Liver (tissue), 9 donors: Measurements from ENCODE around the gene NBAS. TPM values are rescaled to one million over a fixed set of nuclear protein-coding genes. Genes with fewer than 3 reads are reported as not detected.

ENCODE experiments used
- DNase-seq: peaks from one replicate; pipeline ENCODE4 v3.0.0-alpha.2; 2017; ENCODE audit warnings: low spot score
- H3K27ac ChIP-seq, 2 donors: one replicate each; pipeline ENCODE4 v1.7.0; 2013; ENCODE audit warnings: inconsistent platforms in 2 of 2, low read length in 2 of 2, control low read depth in 1 of 2, low read depth in 1 of 2, mild to moderate bottlenecking in 1 of 2
- H3K27me3 ChIP-seq, 4 donors: one replicate each; pipeline versions ENCODE4 v1.6.1 to v1.7.0; 2013; ENCODE audit warnings: low read length in 3 of 4, inconsistent platforms in 1 of 4, mild to moderate bottlenecking in 1 of 4, moderate library complexity in 1 of 4; ENCODE audit not compliant: control insufficient read depth in 4 of 4, insufficient read depth in 4 of 4
- H3K36me3 ChIP-seq, 4 donors: one replicate each; pipeline versions ENCODE4 v1.6.1 to v1.7.0; 2013; ENCODE audit warnings: low read length in 3 of 4, mild to moderate bottlenecking in 3 of 4, low read depth in 1 of 4, moderate library complexity in 1 of 4; ENCODE audit not compliant: control insufficient read depth in 4 of 4, insufficient read depth in 3 of 4
- H3K4me1 ChIP-seq, 4 donors: one replicate each; pipeline versions ENCODE4 v1.6.1 to v1.7.0; 2013; ENCODE audit warnings: low read length in 3 of 4, mild to moderate bottlenecking in 3 of 4, moderate library complexity in 1 of 4; ENCODE audit not compliant: control insufficient read depth in 4 of 4, insufficient read depth in 4 of 4
- H3K4me3 ChIP-seq, 3 donors: one replicate each; pipeline versions ENCODE4 v1.6.1 to v1.7.0; 2013; ENCODE audit warnings: low read length in 3 of 3, control low read depth in 1 of 3, low read depth in 1 of 3, mild to moderate bottlenecking in 1 of 3
- H3K9ac ChIP-seq, 2 donors: one replicate each; pipeline ENCODE4 v1.7.0; 2013; ENCODE audit warnings: low read length in 2 of 2, mild to moderate bottlenecking in 2 of 2, moderate library complexity in 2 of 2, control low read depth in 1 of 2, low read depth in 1 of 2
- H3K9me3 ChIP-seq, 4 donors: one replicate each; pipeline versions ENCODE4 v1.6.1 to v1.7.0; 2013; ENCODE audit warnings: low read length in 3 of 4; ENCODE audit not compliant: control insufficient read depth in 4 of 4
- EGR1 ChIP-seq, 2 donors: IDR thresholded peaks; 2 replicates each; pipeline ENCODE4 v1.6.1; 2016 to 2018; ENCODE audit warnings: antibody characterized with exemption in 2 of 2, low read depth in 2 of 2
- FOXA2 ChIP-seq: IDR thresholded peaks from 2 replicates; pipeline ENCODE4 v1.6.1; 2016; ENCODE audit warnings: antibody characterized with exemption
- GABPA ChIP-seq, 2 donors: IDR thresholded peaks in 1 of 2; conservative IDR thresholded peaks in 1 of 2; 2 replicates each; pipeline ENCODE4 v1.6.1; 2016; ENCODE audit warnings: antibody characterized with exemption in 2 of 2, mild to moderate bottlenecking in 1 of 2, moderate library complexity in 1 of 2
- HNF4A ChIP-seq, 2 donors: conservative IDR thresholded peaks; 2 replicates each; pipeline ENCODE4 v1.6.1; 2016; ENCODE audit warnings: antibody characterized with exemption in 2 of 2, mild to moderate bottlenecking in 2 of 2
- HNF4G ChIP-seq: IDR thresholded peaks from 2 replicates; pipeline ENCODE4 v1.6.1; 2016; ENCODE audit warnings: antibody characterized with exemption
- JUND ChIP-seq, 2 donors: IDR thresholded peaks; 2 replicates each; pipeline ENCODE4 v1.6.1; 2016; ENCODE audit warnings: antibody characterized with exemption in 2 of 2
- NR2F2 ChIP-seq: IDR thresholded peaks from 2 replicates; pipeline ENCODE4 v1.6.1; 2016; ENCODE audit warnings: antibody characterized with exemption
- RAD21 ChIP-seq, 2 donors: IDR thresholded peaks; 2 replicates each; pipeline ENCODE4 v1.6.1; 2016; ENCODE audit warnings: antibody characterized with exemption in 2 of 2, mild to moderate bottlenecking in 2 of 2
- RXRA ChIP-seq, 2 donors: IDR thresholded peaks; 2 replicates each; pipeline ENCODE4 v1.6.1; 2017 to 2018; ENCODE audit warnings: antibody characterized with exemption in 2 of 2, mild to moderate bottlenecking in 1 of 2
- SP1 ChIP-seq: IDR thresholded peaks from 2 replicates; pipeline ENCODE4 v1.6.1; 2018; ENCODE audit warnings: antibody characterized with exemption, mild to moderate bottlenecking
- TAF1 ChIP-seq: conservative IDR thresholded peaks from 2 replicates; pipeline ENCODE4 v1.6.1; 2016; ENCODE audit warnings: antibody characterized with exemption, mild to moderate bottlenecking
- WGBS: extraction: QIAGEN DNeasy Blood & Tissue Kit; methylation state at CpG from one replicate; pipeline ENCODE4 v1.1.7; 2013; 5-methylcytosine and 5-hydroxymethylcytosine counted together
- polyA plus RNA-seq, 2 donors: library from polyadenylated mRNA; stranded (reverse) in 1 of 2; unstranded in 1 of 2; fragments of 200-250 nt in 1 of 2; fragments of >200 nt in 1 of 2; fragmentation: Nextera tagmentation in 1 of 2; extraction: Ambion mirVana in 1 of 2; gene quantifications; one replicate each; pipeline versions ENCODE4 v1.2.1 to v1.2.3, GENCODE V29; 2013 to 2015
- total RNA-seq, 2 donors: library from RNA; depleted of rRNA; stranded (reverse); fragments of >200 nt; gene quantifications; one replicate each; pipeline ENCODE4 v1.2.3, GENCODE V29; 2014
- TF ChIP-seq, protein P1 (sequence below): IDR thresholded peaks from 2 replicates; pipeline ENCODE4 v1.6.1; 2016; ENCODE audit warnings: antibody characterized with exemption, mild to moderate bottlenecking
- TF ChIP-seq, protein P2 (sequence below): IDR thresholded peaks from 2 replicates; pipeline ENCODE4 v1.6.1; 2016; ENCODE audit warnings: antibody characterized with exemption
- TF ChIP-seq, protein P3 (sequence below): fragments of 150-350 bp; IDR thresholded peaks from 2 replicates; pipeline ENCODE4 v1.5.1; 2017; ENCODE audit warnings: improper control_type of control experiment, low read depth, low read length; ENCODE audit not compliant: missing input control
- TF ChIP-seq, protein P4 (sequence below): IDR thresholded peaks from 2 replicates; pipeline ENCODE4 v1.6.1; 2016; ENCODE audit warnings: antibody characterized with exemption
- donor health status: healthy.
- donor health status: healthy.
- donor health status: healthy.
- donor health status: healthy.
- donor health status: healthy.

The NBAS gene
- total and polyA plus RNA-seq, 4 donors, result 10.5 to 40.0 (median 18.9) TPM

DNA sequence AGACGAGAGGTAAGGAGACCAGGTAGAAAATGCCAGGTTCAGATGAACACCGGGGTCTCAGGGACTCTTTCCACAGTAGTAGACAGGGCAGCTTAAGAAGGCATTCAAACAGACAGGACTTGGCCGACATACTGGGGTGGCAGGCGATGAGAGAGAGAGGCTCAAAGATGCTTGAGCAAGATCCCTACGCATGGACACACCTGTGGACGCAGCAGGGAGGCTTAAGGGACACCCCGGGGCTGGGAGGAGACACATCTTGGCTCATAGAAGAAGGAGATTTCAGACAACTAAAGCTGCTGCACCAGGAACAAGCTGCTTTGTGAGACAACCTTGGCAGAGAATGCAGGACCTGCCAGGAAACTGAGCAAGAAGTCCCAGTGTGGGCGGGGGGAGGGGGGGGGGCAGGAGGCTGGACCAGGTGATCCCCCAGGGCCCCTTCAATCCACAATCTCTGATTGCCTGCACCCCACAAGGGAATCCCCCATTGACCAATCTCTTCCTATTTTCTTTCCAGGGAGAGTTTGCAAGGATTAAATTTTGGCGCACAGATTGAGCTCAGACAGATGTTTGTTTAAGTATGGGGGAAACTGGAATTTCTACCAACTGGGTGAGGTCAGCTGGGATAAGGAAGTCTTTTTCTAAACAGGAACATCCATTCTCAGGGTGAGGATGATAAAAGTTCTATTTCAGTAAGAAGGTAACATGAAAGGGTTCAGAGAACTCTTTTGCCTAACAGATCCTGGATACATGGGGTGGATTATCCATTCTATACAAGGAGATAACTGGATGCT lies 400.7 kb downstream of the NBAS start (continued):
- TF ChIP-seq, protein P1, sequence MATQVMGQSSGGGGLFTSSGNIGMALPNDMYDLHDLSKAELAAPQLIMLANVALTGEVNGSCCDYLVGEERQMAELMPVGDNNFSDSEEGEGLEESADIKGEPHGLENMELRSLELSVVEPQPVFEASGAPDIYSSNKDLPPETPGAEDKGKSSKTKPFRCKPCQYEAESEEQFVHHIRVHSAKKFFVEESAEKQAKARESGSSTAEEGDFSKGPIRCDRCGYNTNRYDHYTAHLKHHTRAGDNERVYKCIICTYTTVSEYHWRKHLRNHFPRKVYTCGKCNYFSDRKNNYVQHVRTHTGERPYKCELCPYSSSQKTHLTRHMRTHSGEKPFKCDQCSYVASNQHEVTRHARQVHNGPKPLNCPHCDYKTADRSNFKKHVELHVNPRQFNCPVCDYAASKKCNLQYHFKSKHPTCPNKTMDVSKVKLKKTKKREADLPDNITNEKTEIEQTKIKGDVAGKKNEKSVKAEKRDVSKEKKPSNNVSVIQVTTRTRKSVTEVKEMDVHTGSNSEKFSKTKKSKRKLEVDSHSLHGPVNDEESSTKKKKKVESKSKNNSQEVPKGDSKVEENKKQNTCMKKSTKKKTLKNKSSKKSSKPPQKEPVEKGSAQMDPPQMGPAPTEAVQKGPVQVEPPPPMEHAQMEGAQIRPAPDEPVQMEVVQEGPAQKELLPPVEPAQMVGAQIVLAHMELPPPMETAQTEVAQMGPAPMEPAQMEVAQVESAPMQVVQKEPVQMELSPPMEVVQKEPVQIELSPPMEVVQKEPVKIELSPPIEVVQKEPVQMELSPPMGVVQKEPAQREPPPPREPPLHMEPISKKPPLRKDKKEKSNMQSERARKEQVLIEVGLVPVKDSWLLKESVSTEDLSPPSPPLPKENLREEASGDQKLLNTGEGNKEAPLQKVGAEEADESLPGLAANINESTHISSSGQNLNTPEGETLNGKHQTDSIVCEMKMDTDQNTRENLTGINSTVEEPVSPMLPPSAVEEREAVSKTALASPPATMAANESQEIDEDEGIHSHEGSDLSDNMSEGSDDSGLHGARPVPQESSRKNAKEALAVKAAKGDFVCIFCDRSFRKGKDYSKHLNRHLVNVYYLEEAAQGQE, result no peak
- TF ChIP-seq RXRA (IDR thresholded peaks at IDR 0.05), result no peak
- TF ChIP-seq, protein P2, sequence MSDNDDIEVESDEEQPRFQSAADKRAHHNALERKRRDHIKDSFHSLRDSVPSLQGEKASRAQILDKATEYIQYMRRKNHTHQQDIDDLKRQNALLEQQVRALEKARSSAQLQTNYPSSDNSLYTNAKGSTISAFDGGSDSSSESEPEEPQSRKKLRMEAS, result no peak

DNA sequence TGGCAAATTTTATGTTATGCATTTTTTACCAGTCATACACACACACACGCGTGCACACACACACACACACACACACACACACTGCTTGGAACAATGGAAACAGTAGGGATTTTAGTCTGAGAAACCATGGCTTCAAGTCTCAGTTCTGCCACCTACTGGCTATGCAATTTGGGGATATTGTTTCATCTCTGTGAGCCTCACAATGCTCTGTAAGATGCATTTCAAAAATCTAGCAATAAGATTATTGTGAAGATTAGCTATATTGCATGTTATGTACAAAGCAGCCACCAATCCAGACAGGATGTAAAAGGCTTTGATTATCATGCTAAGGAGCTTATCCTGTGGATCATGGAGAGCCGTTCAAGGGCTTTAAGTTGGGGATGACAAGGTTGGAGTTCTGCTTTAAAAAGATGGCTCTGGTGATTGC lies 401.4 kb downstream of the NBAS start:
- no peaks in the 10 kb centered on the region for H3K36me3 ChIP-seq
- no peak overlapping the region for H3K27ac ChIP-seq
- H3K4me1 ChIP-seq, result no peaks in the 10 kb centered on the region
- TF ChIP-seq JUND (IDR thresholded peaks at IDR 0.05) (no peak), RAD21 (IDR thresholded peaks at IDR 0.05) (peak; percentile 54 to 76)
- TF ChIP-seq, protein P3, sequence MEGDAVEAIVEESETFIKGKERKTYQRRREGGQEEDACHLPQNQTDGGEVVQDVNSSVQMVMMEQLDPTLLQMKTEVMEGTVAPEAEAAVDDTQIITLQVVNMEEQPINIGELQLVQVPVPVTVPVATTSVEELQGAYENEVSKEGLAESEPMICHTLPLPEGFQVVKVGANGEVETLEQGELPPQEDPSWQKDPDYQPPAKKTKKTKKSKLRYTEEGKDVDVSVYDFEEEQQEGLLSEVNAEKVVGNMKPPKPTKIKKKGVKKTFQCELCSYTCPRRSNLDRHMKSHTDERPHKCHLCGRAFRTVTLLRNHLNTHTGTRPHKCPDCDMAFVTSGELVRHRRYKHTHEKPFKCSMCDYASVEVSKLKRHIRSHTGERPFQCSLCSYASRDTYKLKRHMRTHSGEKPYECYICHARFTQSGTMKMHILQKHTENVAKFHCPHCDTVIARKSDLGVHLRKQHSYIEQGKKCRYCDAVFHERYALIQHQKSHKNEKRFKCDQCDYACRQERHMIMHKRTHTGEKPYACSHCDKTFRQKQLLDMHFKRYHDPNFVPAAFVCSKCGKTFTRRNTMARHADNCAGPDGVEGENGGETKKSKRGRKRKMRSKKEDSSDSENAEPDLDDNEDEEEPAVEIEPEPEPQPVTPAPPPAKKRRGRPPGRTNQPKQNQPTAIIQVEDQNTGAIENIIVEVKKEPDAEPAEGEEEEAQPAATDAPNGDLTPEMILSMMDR, result peak; percentile 32
- TF ChIP-seq, protein P2, result no peak
- TF ChIP-seq, protein P1, result no peak
- H3K27me3 ChIP-seq, result no peaks in the 10 kb centered on the region
- no peak overlapping the region for H3K4me3 ChIP-seq
- no peak for DNase-seq
- H3K9me3 ChIP-seq, result no peaks in the 10 kb centered on the region
- H3K9ac ChIP-seq, result no peak overlapping the region
- 42% methylated on average over 3 of the region's 3 CpGs for WGBS

- no peak for DNase-seq
- no peak overlapping the region for H3K4me3 ChIP-seq
- H3K9me3 ChIP-seq, result no peaks in the 10 kb centered on the region
- H3K36me3 ChIP-seq, result no peaks in the 10 kb centered on the region
- no peaks in the 10 kb centered on the region for H3K4me1 ChIP-seq
- 72% methylated on average over 5 of the region's 5 CpGs for WGBS
- H3K9ac ChIP-seq, result no peak overlapping the region
- H3K27me3 ChIP-seq, result no peaks in the 10 kb centered on the region
- H3K27ac ChIP-seq, result no peak overlapping the region
- TF ChIP-seq EGR1 (IDR thresholded peaks at IDR 0.05; ENCODE audit: low read depth in 2 of 2) (no peak), RXRA (IDR thresholded peaks at IDR 0.05) (no peak), TAF1 (no peak), FOXA2 (no peak), NR2F2 (no peak), GABPA (IDR thresholded peaks at IDR 0.05 in 1 of 2, conservative IDR thresholded peaks at IDR 0.05 in 1 of 2) (no peak), HNF4A (conservative IDR thresholded peaks at IDR 0.05) (no peak), RAD21 (IDR thresholded peaks at IDR 0.05) (no peak), JUND (IDR thresholded peaks at IDR 0.05) (no peak), SP1 (no peak), HNF4G (no peak)
- TF ChIP-seq, protein P1, result no peak
- TF ChIP-seq, protein P4, sequence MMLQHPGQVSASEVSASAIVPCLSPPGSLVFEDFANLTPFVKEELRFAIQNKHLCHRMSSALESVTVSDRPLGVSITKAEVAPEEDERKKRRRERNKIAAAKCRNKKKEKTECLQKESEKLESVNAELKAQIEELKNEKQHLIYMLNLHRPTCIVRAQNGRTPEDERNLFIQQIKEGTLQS, result no peak
These were observed 401.9 kb downstream of the NBAS start for GRCh38 chr2:15159206-15159605.
